GM06990 (cell line): ENCODE data around the gene MYO16.

ENCODE experiments used
- DNase-seq: peaks from one replicate; pipeline ENCODE4 v3.0.0-alpha.2; 2011; ENCODE audit not compliant: insufficient read length; ENCODE audit errors: extremely low read depth
- H3K27me3 ChIP-seq: replicated peaks from 2 replicates; pipeline ENCODE4 v1.6.0; 2011; ENCODE audit warnings: low read length; ENCODE audit not compliant: control insufficient read depth, insufficient read depth
- H3K36me3 ChIP-seq: 2 replicates; pipeline ENCODE4 v1.5.1; 2011; ENCODE audit warnings: low read length; ENCODE audit not compliant: control insufficient read depth, insufficient read depth
- H3K4me3 ChIP-seq: replicated peaks from 2 replicates; pipeline ENCODE4 v1.5.1; 2011; ENCODE audit warnings: low read depth, mild to moderate bottlenecking, control low read depth, low read length
- TF ChIP-seq, protein P1 (sequence below): IDR thresholded peaks from 2 replicates; pipeline ENCODE4 v1.5.1; 2011; ENCODE audit warnings: low read length, control low read depth, mild to moderate bottlenecking, inconsistent platforms; ENCODE audit not compliant: insufficient read depth, poor library complexity, severe bottlenecking

MYO16 gene

DNA sequence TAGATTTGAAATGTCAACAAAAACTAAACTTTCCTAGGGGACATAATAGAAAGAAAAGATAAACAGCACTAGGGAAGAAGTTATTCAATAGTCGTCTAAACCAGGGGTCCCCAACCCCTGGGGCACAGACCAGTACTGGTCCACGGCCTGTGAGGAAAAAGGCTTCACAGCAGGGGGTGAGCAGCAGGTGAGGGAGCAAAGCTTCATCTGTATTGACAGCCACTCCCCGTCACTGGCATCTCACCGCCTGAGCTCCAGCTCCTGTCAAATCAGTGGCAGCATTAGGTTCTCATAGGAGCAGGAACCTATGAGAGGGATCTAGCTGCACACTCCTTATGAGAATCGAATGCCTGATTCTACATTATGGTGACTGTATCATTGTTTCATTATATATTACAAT is 382.7 kb downstream of the MYO16 start:
- H3K4me3 ChIP-seq, result no peak overlapping the region
- no peak for DNase-seq
- no peaks in the 10 kb centered on the region for H3K27me3 ChIP-seq
- TF ChIP-seq, protein P1, sequence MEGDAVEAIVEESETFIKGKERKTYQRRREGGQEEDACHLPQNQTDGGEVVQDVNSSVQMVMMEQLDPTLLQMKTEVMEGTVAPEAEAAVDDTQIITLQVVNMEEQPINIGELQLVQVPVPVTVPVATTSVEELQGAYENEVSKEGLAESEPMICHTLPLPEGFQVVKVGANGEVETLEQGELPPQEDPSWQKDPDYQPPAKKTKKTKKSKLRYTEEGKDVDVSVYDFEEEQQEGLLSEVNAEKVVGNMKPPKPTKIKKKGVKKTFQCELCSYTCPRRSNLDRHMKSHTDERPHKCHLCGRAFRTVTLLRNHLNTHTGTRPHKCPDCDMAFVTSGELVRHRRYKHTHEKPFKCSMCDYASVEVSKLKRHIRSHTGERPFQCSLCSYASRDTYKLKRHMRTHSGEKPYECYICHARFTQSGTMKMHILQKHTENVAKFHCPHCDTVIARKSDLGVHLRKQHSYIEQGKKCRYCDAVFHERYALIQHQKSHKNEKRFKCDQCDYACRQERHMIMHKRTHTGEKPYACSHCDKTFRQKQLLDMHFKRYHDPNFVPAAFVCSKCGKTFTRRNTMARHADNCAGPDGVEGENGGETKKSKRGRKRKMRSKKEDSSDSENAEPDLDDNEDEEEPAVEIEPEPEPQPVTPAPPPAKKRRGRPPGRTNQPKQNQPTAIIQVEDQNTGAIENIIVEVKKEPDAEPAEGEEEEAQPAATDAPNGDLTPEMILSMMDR, result no peak
- no peaks in the 10 kb centered on the region for H3K36me3 ChIP-seq

DNA sequence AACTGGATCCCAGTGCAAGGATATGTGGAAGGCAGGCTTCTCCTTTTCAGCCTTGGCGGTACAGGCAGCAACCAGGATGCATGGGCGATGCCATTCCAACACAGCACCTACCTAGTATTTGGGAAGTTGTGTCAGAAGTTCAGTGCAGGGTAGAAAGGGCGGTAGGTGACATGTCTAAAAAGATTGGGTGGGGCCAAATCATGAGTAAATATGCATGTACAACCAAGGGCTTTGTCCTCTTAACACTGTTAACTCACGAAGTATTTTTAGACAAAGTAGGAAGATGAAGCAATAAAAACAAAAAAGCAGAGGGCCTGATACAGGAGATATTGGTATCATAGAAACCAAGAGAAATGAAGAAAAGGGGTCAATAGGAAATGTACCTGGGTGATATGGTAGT is 392.1 kb downstream of the MYO16 start:
- no peak for DNase-seq
- Histone ChIP-seq H3K4me3 (no peak overlapping the region), H3K36me3 (no peaks in the 10 kb centered on the region), H3K27me3 (no peaks in the 10 kb centered on the region)
- TF ChIP-seq, protein P1, result no peak

DNA sequence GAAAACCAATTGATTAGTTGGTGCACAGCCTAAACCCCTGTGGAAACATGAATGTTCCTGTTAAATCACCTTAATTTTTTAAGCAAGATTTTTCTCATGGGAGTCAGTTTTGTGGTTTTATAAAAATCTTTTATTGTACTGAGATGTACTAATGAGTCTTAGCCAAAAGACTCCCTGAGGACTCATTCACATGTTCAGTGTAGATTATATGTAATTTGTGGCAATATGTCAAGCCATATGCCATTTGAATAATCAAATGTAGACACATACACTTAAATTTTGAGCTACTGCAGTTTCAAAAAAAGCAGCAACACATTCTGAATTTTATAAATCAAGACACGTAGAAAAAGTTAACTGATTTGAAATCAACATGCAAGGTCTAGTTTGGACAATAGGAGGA is 395.2 kb downstream of the MYO16 start:
- no peaks in the 10 kb centered on the region for H3K27me3 ChIP-seq
- TF ChIP-seq, protein P1, result no peak
- no peaks in the 10 kb centered on the region for H3K36me3 ChIP-seq
- DNase-seq, result no peak
- H3K4me3 ChIP-seq, result no peak overlapping the region

DNA sequence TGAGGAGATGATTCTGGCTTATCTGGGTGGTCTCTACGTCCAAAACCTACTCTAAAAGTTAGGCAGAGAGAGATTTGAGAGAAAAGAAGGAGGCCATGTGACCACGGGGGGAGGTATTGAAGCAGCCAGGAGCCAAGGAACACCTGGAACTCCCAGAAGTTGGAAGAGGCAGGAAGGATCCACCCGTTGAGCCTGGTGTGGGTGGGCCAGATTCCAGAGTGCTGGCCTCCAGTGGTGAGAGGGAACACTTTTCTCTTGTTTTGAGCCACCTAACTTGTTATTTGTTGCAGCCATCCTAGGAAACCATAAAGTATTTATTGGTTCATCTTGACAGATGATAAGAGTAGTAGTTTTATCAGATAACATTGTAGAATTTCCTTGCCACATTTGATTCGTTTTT is 396.9 kb downstream of the MYO16 start:
- DNase-seq, result no peak
- Histone ChIP-seq H3K4me3 (no peak overlapping the region), H3K36me3 (no peaks in the 10 kb centered on the region), H3K27me3 (no peaks in the 10 kb centered on the region)
- TF ChIP-seq, protein P1, result no peak

DNA sequence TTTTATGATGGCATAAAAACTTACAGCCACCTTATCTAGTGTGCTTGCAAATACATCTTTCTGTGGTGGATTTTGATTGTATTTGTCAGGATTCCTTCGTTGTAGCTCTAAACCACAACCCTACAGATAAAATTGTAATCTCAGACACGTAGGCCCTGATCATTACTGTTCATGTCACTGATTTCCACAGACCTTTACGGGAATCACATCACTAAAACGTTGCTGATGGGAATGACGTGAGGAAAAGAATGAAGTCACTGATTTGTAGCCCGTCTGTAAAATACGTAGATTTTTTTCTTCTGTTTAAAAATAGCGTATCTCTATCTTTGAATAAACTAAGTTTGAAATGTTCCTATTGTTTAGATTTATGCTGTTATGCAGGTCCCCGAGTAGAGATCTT is 399.2 kb downstream of the MYO16 start:
- no peak for DNase-seq
- TF ChIP-seq, protein P1, result no peak
- Histone ChIP-seq H3K27me3 (no peaks in the 10 kb centered on the region), H3K4me3 (no peak overlapping the region), H3K36me3 (no peaks in the 10 kb centered on the region)

DNA sequence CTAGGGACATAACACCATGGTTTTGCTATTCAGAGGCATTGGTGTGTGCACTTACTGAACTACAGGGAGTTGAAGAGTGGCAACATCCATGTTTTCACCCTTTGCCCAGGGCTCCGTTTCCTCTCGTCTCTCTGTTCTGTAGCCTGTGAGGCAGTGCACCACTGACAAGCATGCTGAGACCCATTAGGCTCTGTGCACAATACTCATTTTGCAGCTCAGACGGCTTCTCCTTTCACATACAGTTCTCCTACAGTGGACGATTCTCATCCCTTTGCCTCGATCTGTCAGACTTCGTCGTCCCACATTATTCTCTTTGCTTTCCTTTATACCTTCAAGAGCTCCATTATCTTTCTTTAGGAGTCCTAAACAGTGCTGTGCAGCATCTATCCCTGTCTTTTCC is 403.7 kb downstream of the MYO16 start:
- H3K27me3 ChIP-seq, result no peaks in the 10 kb centered on the region
- TF ChIP-seq, protein P1, result no peak
- H3K4me3 ChIP-seq, result no peak overlapping the region
- DNase-seq, result no peak
- no peaks in the 10 kb centered on the region for H3K36me3 ChIP-seq
